Inflammatory macrophage treated with lipopolysaccharide for 4 hours (primary cell): Measurements from ENCODE around the gene CHRM4.

Source experiments
- DNase-seq: peaks from one replicate; pipeline ENCODE4 v3.0.0-alpha.2; 2020

The CHRM4 gene

DNA sequence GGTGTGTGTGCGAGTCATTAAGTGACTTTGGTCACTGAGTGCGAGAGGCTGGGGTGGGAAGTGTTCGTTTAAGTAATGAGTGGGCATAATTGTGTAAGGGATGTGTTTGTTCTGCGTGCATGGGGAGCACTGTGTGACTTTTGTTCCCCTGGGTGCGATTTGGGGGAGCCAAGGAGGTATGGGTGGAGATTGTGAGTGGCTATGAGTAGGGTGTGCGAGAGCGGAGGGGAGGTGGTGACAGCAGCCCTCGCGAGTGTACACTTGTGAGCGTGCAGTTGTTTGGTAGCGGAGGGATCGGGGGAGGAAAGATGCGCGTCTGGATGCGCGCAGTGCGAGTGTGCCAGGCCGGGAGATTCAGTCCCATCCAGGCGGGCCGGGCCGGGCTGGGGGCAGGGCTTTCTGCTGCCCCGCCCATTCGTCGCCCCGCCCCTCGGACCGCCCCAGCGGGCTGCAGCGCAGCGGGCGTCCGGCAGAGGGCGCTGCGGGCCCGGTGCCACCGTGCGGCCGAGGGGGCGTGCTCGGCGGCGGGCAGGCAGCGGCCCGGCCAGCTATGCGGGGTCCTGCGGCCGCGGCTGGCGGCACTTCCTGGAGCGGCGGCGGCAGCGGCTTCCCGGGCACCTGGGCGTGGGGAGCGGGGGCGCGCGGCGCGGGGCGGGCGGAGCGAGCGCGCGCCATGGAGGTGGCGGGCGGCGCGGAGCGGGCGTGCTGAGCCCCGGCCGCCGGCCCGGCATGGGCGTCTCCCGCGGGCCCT is 44.5 kb downstream of the CHRM4 start, which contains the start of gene DGKZ:
Gene DGKZ (plus strand): TSS at position 578 of the 751 bp plus-strand sequence. CDS start 197 bp downstream, outside the sequence.
- DNase-seq = peak; percentile 83

DNA sequence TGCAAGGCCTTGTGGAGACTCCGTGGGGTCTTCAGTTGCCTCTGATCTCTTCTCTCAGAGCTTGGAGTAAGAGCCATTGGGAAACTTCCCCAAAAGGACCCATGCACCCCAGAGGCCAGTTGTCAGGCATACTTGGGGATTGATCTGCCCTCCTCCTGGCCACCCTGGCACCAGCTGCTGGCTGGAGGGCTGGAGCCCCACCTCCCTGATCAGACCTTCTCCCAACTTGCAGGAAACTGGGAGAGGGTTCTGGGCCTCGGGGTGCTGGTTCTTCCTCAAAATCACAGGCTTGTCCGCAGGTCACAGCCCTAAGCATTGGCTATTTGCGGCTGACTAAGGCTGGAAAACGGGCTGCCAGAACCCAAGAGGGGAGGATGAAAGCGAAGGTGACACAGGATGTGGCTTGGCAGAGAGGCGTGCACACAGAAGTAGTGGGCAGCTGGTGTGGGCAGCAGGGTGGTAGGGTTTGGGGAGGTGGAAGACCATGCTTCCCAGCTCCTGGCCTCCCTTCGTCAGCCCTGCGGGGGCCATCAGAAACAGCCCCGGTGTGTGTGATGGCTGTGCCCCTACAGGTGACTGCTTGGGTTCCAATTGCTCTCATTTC is 45.6 kb downstream of the CHRM4 start:
- peak; percentile 50 for DNase-seq

DNA sequence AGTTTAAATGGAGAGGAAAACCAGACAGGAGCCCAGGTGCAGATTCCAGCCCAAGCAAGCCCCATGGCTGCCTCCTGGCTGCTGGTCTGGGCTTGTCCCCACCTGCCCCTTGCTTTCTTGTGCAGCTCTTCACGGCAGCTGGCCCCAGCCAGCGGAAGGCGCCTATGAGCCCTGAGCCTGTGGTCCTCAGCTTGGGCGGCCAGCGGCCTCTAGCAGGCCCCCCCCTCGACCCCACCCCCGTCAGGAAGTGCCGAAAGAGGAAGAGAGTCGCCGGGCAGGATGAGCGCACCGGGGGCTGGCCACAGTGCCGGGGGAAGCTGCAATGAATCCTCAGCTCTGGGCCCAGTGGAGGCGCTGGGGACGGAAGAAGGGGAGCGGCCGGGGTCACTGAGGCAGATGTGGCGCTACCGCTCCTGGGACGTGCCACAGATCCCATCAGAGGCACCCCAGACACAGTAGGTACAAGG is 46.4 kb downstream of the CHRM4 start:
- DNase-seq = peak; percentile 69

DNA sequence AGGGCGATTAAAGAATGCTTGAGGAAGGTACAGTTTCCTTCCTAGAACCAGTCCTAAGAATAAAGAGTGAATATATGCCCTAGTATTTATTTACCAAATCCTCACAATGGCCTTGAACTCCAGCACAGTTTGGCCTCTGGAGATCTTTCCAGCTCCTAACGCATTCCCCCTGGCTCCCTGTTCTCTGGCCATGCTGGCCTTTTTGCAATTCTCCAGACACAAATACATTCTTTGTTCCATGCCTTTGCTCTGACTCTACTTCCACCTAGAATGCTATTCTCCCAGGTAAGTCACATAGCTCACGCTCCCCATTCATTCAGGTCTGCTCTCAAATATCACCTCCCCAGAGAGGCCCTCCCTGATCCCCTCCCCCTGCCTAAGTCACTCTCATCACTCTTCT is 48.1 kb downstream of the CHRM4 start:
- no peak for DNase-seq

DNA sequence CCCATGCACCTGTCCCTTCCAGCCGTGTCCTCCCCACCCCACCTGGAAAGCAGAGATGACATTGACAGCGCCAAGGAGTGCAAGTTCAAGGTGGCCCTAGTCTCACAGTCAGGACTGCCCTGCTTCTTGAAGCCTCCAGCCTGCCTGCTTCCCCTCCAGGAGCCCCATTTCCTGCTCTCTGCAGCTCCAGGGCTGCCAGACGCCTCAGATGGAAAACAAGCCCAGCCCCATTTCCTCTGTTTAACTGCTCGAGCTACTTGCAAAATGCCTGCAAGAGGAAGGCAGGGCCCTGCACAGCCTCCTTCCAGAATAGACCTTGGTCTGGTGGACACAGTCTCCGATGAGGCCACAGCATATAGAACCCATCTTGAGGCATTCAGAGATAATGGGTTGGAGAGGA is 49.3 kb downstream of the CHRM4 start:
- DNase-seq = peak; percentile 48

DNA sequence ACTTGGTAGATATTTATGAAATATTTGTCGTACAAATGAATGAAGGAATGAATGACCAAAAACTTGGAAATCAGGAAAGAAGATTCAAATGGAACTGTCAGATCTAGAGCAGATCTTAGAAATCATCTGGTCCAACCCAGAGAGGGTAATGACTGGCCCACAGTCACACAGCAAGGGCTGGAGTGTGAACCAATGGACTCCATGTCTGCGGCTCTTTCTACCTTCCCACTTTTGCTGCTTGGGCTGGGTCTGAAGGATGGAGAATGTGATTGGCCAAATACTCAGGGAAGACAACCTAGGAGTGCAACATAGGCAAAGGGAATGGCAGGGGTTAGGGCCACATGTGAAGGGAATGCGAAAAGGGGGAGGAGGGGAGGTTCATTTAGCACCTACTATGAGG is 50.1 kb downstream of the CHRM4 start:
- DNase-seq = no peak

DNA sequence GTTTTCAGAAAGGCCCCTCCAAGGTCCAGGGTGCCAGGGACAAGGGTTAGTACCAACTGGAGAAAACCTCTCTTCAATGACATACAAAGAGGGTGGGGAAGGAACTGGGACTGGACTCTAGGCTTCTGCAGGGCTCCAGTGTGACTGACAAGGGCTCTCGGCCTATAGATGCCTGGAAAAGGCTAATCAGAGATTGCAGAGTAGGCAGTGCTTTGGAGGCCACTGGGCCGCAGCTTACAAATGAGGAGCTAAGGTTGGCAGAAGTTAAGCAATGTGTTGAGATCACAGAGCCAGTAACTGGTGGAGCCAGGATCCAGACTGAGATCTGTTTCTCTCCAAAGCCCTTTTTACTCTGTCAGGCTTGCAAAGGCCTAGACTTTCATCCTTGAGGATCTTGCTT is 51.8 kb downstream of the CHRM4 start:
- DNase-seq = peak; percentile 74

DNA sequence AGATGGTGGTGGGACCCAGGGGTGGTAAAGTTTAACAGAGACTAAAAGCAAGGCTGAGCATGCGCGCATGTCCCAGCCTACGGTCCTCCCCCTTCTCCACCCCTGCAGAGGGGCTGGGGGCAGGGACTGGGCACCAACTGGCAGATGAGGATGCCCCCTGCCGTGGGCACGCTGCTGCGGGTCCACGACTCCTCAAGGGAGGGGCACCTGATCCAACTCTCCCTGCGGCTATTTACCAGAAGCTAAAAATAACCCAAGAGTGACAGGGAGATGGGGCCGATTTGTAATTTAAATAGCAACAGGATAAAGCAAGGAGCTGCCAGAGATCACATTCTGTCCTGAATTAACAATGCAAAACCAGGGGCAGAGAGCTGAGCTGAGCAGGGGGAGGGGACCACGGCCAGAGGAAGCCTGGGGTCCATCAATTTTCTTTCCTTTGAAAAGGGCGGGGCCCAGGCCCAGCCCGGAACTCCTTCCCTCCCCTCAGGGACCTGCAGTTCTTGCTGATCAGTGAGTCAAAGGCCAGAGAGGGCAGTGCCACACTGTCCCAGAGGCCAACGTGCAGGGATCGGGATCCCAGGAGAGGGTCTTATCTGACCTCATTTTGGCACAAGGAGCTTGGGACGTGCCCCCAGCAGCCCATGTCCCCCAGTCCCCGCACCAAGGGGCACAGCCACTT is 52.4 kb downstream of the CHRM4 start:
- DNase-seq = no peak

DNA sequence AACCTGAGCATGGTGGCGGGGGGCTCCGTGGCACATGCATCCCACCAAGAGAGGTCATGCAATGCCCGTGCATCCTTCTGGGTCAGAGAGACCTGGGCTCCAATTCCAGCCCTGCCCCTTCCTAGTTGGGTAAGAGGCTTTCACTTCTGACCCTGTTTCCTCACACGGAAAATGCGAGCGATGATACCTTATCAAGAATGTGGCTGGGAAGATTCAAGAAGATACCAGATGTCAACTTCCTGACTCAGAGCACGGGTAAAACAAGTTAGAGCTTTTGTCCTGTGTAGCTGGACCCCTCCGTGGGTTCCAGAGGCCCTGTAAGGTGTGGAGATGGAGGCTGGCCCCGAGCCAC is 53.0 kb downstream of the CHRM4 start:
- peak; percentile 26 for DNase-seq

DNA sequence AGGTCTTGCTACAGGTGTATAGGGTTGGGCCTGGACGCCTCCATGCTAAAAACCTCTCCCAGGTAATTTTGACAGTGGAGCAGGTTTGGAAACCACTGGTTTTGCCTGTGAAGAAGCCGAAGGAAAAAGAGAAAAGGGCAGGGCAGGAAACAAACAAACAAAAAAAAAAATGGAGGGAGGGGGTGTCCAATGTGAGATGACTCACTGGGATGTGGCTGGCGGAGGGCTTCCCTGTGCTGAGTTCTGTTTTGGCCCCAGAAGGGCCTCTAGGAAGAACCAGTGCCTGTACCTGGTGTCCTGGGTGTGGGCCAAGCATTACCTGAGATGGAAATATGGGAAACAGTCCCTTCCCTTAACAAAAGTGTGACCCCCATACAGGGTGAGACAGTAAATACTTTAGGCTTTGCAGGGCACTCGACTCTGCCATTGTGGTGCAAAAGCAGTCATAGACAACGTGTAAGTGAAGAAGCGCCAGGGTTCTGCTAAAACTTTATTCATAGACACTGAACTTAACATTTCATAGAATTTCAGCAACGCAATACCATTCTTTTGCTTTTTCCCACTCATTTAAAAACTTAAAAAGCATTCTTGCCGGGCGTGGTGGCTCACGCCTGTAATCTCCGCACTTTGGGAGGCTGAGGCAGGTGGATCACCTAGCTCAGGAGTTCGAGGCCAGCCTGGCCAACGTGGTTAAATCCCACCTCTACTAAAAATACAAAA is 53.8 kb downstream of the CHRM4 start:
- DNase-seq = no peak

DNA sequence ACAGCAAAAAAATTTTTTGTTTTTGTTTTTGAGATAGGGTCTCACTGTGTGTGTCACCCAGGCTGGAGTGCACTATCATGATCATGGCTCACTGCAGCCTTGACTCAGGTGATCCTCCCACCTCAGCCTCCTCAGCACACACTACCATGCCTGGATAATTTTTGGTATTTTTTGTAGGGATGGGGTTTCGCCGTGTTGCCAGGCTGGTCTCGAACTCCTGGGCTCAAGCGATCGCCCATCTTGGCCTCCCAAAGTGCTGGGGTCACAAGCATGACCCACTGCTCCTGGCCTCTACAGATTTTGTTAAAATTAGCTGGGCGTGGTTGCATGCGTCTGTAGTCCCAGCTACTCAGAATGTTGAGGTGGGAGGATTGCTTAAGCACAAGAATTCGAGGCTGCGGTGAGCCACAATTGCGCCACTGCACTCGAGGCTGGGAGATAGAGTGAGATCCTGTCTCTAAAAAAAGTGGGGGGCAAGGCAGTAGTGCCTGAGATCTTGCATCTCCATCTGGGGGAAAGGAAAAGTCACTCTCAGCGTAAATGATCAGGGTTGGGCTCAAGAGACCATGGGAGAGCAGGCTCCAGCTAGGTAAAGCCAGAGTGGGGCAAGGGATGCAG is 54.9 kb downstream of the CHRM4 start:
- DNase-seq = peak; percentile 87

DNA sequence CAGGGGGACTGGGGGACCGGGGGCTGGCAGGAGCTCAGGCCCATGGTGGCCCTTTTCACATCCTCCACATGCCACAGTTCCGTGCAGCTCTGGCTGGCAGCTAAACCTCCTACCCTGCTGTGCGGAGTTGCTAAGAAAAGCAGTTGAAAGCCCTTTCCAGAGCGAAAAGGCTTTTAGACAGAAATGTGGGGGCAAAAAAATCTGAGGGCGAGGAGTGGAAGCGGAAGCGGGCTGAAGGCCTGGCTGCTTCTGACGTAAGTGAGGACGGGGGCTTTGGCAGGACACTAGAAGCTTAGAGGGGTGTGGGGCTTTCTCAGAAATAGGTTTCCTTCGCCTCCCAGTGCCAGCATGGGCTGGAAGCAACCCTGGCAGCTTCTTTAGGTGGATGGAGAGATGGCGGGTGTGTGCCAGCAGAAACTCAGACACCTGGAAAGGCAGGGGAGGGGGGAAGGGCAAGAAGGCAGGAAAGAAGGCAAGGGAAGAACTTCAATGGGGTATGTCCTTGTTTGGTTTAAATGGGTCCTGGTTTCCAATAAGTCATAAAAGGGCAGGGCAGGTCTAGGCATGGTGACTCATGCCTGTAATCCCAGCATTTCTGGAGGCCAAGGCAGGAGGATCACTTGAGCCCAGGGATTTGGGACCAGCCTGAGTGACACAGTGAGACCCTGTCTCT is 55.5 kb downstream of the CHRM4 start:
- no peak for DNase-seq

DNA sequence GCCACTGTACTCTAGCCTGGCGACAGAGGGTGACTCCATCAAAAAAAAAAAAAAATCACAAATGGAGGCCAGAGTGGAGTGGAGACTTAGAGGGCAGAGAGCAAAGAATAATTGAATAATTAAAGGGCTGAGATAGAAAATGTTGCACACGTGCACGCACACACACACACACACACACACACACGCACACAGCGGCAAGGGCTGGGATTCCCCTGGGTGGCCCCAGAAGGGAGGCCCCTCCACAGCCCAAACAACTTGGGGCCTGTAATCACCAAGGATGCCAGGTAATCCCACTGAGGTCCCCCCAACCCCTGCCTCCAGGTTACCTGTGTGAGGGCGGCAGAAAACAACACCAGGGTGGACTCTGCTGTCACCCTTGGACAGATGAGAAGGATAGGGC is 56.3 kb downstream of the CHRM4 start:
- DNase-seq = no peak

DNA sequence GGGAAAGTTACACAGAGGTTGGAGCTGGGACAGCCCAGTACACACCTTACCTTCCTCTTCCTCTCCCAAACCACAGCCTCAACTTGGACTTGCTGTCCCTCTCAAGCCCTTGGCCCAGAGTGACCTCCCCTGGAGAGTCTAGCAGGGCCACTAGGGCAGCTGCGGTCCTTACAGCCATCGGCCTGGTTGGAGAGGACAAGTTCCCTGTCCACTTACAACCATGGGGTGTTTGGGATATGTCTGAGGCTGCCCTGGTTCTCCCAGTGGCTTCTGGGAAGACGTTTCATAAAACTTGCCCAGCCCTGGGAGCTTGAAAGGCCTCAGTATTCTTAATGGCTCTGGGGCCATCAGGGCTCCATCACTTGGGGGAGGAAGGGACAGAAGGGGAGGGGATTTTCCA is 57.4 kb downstream of the CHRM4 start:
- no peak for DNase-seq
